Measurements from ENCODE around the gene TIAM2.

TIAM2 gene

DNA sequence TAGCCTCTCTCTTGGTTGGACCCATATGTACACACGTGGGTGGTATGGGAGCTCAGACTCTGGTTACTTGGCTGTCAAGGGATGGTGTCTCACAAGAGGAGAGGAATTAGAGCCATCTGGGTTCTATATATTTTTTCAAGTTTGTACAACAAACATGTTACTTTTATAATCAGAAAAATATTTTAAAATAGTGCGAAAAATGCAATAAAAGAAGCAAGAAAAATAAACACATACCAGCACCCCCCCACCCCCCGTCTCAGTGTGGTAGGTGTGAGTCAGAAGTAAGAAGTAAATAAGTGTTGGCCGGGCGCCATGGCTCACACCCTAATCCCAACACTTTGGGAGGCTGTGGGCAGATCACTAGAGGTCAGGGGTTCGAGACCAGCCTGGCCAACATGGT, 2.1 kb upstream of the TIAM2 start:
- Histone ChIP-seq H3K4me1 (ENCODE audit: low read depth, poor library complexity, severe bottlenecking) (no peaks in the 10 kb centered on the region), H2AFZ (ENCODE audit: low read depth) (no peak overlapping the region), H3K4me3 (IDR thresholded peaks at IDR 0.05; ENCODE audit: insufficient read depth, low read depth, low read length) (no peak overlapping the region), H3K79me2 (ENCODE audit: insufficient read depth, low read depth) (no peaks in the 10 kb centered on the region), H4K20me1 (ENCODE audit: insufficient read depth) (no peaks in the 10 kb centered on the region), H3K36me3 (ENCODE audit: insufficient read depth) (no peaks in the 10 kb centered on the region), H3K9ac (no peak overlapping the region), H3K27me3 (ENCODE audit: insufficient read depth, low read depth) (no peaks in the 10 kb centered on the region), H3K4me2 (no peak overlapping the region), H3K27ac (no peak overlapping the region)
- TF ChIP-seq, protein P1, sequence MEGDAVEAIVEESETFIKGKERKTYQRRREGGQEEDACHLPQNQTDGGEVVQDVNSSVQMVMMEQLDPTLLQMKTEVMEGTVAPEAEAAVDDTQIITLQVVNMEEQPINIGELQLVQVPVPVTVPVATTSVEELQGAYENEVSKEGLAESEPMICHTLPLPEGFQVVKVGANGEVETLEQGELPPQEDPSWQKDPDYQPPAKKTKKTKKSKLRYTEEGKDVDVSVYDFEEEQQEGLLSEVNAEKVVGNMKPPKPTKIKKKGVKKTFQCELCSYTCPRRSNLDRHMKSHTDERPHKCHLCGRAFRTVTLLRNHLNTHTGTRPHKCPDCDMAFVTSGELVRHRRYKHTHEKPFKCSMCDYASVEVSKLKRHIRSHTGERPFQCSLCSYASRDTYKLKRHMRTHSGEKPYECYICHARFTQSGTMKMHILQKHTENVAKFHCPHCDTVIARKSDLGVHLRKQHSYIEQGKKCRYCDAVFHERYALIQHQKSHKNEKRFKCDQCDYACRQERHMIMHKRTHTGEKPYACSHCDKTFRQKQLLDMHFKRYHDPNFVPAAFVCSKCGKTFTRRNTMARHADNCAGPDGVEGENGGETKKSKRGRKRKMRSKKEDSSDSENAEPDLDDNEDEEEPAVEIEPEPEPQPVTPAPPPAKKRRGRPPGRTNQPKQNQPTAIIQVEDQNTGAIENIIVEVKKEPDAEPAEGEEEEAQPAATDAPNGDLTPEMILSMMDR (conservative IDR thresholded peaks at IDR 0.05; ENCODE audit: low read depth, low read length) = no peak

DNA sequence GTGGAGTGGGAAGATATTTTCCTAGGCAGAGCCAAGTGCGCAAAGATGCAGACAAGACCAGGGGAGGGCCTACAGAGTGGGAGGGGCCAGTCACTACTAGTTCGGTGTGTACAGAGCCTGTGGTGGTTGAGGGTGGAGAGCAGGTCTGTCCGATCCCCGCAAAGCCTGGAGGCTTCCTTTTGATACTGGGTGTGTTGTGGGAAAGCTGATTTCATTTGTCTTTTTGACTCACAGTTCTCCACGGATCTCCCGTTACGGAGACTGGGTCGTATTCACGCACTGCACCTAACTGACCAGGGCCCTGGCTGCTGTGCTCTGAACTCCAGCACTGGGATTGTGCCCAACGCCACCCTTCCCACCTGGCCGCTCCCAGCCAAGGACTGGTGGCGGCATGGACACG, 1.4 kb upstream of the TIAM2 start:
- H3K36me3 ChIP-seq (ENCODE audit: insufficient read depth) = no peaks in the 10 kb centered on the region

DNA sequence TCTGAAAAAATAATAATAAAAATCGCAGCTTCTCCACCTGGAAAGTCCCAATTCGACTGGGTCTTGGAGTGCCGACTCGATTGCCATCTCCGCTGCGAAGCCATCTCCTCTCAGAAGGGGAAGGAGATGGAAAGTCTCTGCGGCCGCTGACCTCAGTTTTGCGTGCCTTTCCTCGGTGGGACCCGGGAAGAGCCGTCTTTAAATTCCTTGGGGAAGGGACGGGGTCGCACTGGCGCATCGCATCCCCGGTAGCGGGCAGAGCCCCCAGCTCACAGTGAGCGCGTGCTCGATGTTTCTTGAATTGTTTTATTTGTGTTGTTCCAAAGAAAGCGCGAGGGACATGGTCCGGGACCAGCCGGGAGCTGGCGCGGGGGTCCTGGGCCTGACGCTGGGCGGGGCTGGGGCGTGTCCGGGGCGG, 270 bp upstream of the TIAM2 start:
- Histone ChIP-seq H3K4me2 (no peak overlapping the region), H3K4me1 (ENCODE audit: low read depth, poor library complexity, severe bottlenecking) (no peaks in the 10 kb centered on the region), H2AFZ (ENCODE audit: low read depth) (no peak overlapping the region), H3K27ac (no peak overlapping the region), H3K36me3 (ENCODE audit: insufficient read depth) (no peaks in the 10 kb centered on the region), H4K20me1 (ENCODE audit: insufficient read depth) (no peaks in the 10 kb centered on the region), H3K27me3 (ENCODE audit: insufficient read depth, low read depth) (no peaks in the 10 kb centered on the region), H3K9ac (no peak overlapping the region), H3K4me3 (IDR thresholded peaks at IDR 0.05; ENCODE audit: insufficient read depth, low read depth, low read length) (no peak overlapping the region), H3K79me2 (ENCODE audit: insufficient read depth, low read depth) (no peaks in the 10 kb centered on the region)
- TF ChIP-seq, protein P1 (conservative IDR thresholded peaks at IDR 0.05; ENCODE audit: low read depth, low read length) = no peak

More for the DNA sequence above, 1.4 kb upstream of the TIAM2 start:
- H3K4me3 ChIP-seq (IDR thresholded peaks at IDR 0.05; ENCODE audit: insufficient read depth, low read depth, low read length) = no peak overlapping the region
- H3K4me2 ChIP-seq = no peak overlapping the region
- TF ChIP-seq, protein P1 (conservative IDR thresholded peaks at IDR 0.05; ENCODE audit: low read depth, low read length) = no peak
- H2AFZ ChIP-seq (ENCODE audit: low read depth) = no peak overlapping the region
- no peaks in the 10 kb centered on the region for H3K27me3 ChIP-seq (ENCODE audit: insufficient read depth, low read depth)
- no peaks in the 10 kb centered on the region for H3K4me1 ChIP-seq (ENCODE audit: low read depth, poor library complexity, severe bottlenecking)
- no peaks in the 10 kb centered on the region for H4K20me1 ChIP-seq (ENCODE audit: insufficient read depth)
- no peak overlapping the region for H3K27ac ChIP-seq
- no peak overlapping the region for H3K9ac ChIP-seq
- H3K79me2 ChIP-seq (ENCODE audit: insufficient read depth, low read depth) = no peaks in the 10 kb centered on the region

DNA sequence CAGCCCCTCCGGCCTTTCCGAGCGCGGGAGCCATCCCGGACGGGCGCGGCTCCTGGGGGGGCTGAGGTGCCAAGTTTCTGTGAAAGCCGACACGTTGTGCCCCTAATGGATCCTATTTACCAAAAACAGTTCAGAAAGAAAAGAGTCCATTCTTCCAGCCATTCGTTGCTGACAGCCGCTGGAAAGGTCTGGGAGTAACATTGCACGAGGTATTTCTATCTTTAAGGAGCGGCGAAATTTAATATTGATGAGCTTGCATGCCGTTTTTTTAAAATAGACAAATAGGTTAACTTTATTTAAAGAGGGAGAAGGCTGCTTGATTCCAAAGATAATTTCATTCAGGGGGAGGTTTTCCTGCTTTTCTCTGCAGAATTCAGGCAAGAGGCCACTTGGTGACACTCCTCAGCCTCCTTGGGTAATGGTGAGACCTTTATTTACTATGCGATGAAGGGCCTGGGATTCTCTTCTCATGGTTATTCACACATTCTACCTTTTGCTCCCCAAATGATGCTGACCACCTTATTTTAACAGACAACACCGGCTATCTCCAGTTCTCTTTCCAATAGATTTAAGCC, 988 bp downstream of the TIAM2 start:
- Histone ChIP-seq H3K79me2 (ENCODE audit: insufficient read depth, low read depth) (no peaks in the 10 kb centered on the region), H3K4me3 (IDR thresholded peaks at IDR 0.05; ENCODE audit: insufficient read depth, low read depth, low read length) (no peak overlapping the region), H3K9ac (no peak overlapping the region), H3K36me3 (ENCODE audit: insufficient read depth) (no peaks in the 10 kb centered on the region), H4K20me1 (ENCODE audit: insufficient read depth) (no peaks in the 10 kb centered on the region), H3K4me1 (ENCODE audit: low read depth, poor library complexity, severe bottlenecking) (no peaks in the 10 kb centered on the region), H3K4me2 (no peak overlapping the region), H2AFZ (ENCODE audit: low read depth) (no peak overlapping the region), H3K27ac (no peak overlapping the region), H3K27me3 (ENCODE audit: insufficient read depth, low read depth) (no peaks in the 10 kb centered on the region)
- TF ChIP-seq, protein P1 (conservative IDR thresholded peaks at IDR 0.05; ENCODE audit: low read depth, low read length) = no peak
